HEK293 (cell line): Measurements from ENCODE around the gene CATSPERD.

Experiments used
- ATF2 ChIP-seq: fragments of 450-650 bp; formaldehyde crosslinking; IDR thresholded peaks from 2 replicates; pipeline ENCODE4 v1.5.1; 2016; ENCODE audit warnings: missing biosample characterization, missing genetic modification characterization, low read depth
- BCL11A ChIP-seq: fragments of 450-650 bp; formaldehyde crosslinking; IDR thresholded peaks from 2 replicates; pipeline ENCODE4 v1.5.1; 2016; ENCODE audit warnings: low read depth, missing biosample characterization, missing genetic modification characterization
- MZF1 ChIP-seq: fragments of 450-650 bp; formaldehyde crosslinking; IDR thresholded peaks from 2 replicates; pipeline ENCODE4 v1.5.1; 2017; ENCODE audit warnings: missing biosample characterization, missing genetic modification characterization, borderline replicate concordance
- ZBTB17 ChIP-seq: fragments of 450-650 bp; formaldehyde crosslinking; IDR thresholded peaks from 2 replicates; pipeline ENCODE4 v1.5.1; 2016; ENCODE audit warnings: missing biosample characterization, missing genetic modification characterization
- ZBTB7A ChIP-seq: fragments of 450-650 bp; formaldehyde crosslinking; IDR thresholded peaks from 2 replicates; pipeline ENCODE4 v1.5.1; 2016; ENCODE audit warnings: low read depth, missing biosample characterization, missing genetic modification characterization
- ZNF2 ChIP-seq: fragments of 450-650 bp; formaldehyde crosslinking; IDR thresholded peaks from 2 replicates; pipeline ENCODE4 v1.5.1; 2016; ENCODE audit warnings: missing biosample characterization, missing genetic modification characterization
- ZNF24 ChIP-seq: fragments of 450-650 bp; formaldehyde crosslinking; IDR thresholded peaks from 2 replicates; pipeline ENCODE4 v1.5.1; 2016; ENCODE audit warnings: missing biosample characterization, missing genetic modification characterization
- ZNF280C ChIP-seq: fragments of 450-650 bp; formaldehyde crosslinking; IDR thresholded peaks from 2 replicates; pipeline ENCODE4 v1.5.1; 2016; ENCODE audit warnings: missing biosample characterization, missing genetic modification characterization
- ZNF341 ChIP-seq: fragments of 450-650 bp; formaldehyde crosslinking; IDR thresholded peaks from 2 replicates; pipeline ENCODE4; 2016; ENCODE audit warnings: low read depth, missing biosample characterization, missing genetic modification characterization
- ZNF433 ChIP-seq: fragments of 450-650 bp; formaldehyde crosslinking; IDR thresholded peaks from 2 replicates; pipeline ENCODE4 v1.5.1; 2016; ENCODE audit warnings: missing biosample characterization, missing genetic modification characterization, low read depth
- ZNF488 ChIP-seq: fragments of 450-650 bp; formaldehyde crosslinking; IDR thresholded peaks from 2 replicates; pipeline ENCODE4 v1.5.1; 2016; ENCODE audit warnings: missing biosample characterization, missing genetic modification characterization
- ZNF521 ChIP-seq: fragments of 450-650 bp; formaldehyde crosslinking; IDR thresholded peaks from 2 replicates; pipeline ENCODE4 v1.5.1; 2017; ENCODE audit warnings: missing biosample characterization, mild to moderate bottlenecking, missing genetic modification characterization
- ZNF530 ChIP-seq: fragments of 450-650 bp; formaldehyde crosslinking; IDR thresholded peaks from 2 replicates; pipeline ENCODE4 v1.5.1; 2016; ENCODE audit warnings: low read depth, missing biosample characterization, missing genetic modification characterization
- ZNF777 ChIP-seq: fragments of 450-650 bp; formaldehyde crosslinking; IDR thresholded peaks from 2 replicates; pipeline ENCODE4 v1.5.1; 2017; ENCODE audit warnings: missing biosample characterization, missing genetic modification characterization, borderline replicate concordance
- ZNF843 ChIP-seq: fragments of 450-650 bp; formaldehyde crosslinking; IDR thresholded peaks from 2 replicates; pipeline ENCODE4 v1.5.1; 2016; ENCODE audit warnings: missing biosample characterization, missing genetic modification characterization
- TF ChIP-seq, protein P1 (sequence below): fragments of 450-650 bp; formaldehyde crosslinking; IDR thresholded peaks from 2 replicates; pipeline ENCODE4 v1.5.1; 2016; ENCODE audit warnings: missing biosample characterization, missing genetic modification characterization
- TF ChIP-seq, protein P2 (sequence below): fragments of 450-650 bp; formaldehyde crosslinking; IDR thresholded peaks from 2 replicates; pipeline ENCODE4 v1.5.1; 2016; ENCODE audit warnings: missing biosample characterization, missing genetic modification characterization
- TF ChIP-seq, protein P3 (sequence below): fragments of 450-650 bp; formaldehyde crosslinking; IDR thresholded peaks from 2 replicates; pipeline ENCODE4 v1.5.1; 2016; ENCODE audit warnings: missing biosample characterization, missing genetic modification characterization
- TF ChIP-seq, protein P4 (sequence below): fragments of 450-650 bp; formaldehyde crosslinking; IDR thresholded peaks from 2 replicates; pipeline ENCODE4 v1.5.1; 2017; ENCODE audit warnings: missing biosample characterization, missing genetic modification characterization

Gene CATSPERD

DNA sequence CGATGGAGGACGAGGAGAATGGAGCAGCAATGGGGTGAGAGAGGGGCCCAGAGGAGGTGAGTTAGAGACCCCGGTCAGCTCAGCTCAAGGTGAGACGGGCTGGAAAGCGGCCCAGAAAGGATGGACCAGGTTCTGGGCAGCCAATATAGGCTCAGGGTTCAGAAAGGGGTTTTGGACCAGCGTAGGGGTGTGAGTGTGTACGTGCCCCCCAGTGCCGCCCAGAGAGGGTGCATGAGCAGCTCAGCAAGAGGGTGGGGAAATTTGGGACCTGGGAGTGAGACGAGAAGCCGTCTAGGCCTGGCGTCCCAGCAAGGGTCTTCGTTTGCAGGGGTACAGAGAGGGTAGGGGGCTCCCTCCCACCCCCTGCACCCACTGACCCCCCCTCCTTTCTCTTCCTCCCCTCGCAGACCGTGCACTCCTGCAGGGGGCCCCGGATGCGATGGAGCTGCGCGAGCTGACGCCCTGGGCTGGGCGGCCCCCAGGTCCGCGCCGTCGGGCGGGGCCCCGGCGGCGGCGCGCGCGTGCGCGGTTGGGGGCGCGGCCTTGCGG, 107.0 kb downstream of the CATSPERD start (continued):
- TF ChIP-seq ZNF530: no peak
- TF ChIP-seq ZNF843 (tag by site-specific recombination): no peak
- TF ChIP-seq, protein P1, sequence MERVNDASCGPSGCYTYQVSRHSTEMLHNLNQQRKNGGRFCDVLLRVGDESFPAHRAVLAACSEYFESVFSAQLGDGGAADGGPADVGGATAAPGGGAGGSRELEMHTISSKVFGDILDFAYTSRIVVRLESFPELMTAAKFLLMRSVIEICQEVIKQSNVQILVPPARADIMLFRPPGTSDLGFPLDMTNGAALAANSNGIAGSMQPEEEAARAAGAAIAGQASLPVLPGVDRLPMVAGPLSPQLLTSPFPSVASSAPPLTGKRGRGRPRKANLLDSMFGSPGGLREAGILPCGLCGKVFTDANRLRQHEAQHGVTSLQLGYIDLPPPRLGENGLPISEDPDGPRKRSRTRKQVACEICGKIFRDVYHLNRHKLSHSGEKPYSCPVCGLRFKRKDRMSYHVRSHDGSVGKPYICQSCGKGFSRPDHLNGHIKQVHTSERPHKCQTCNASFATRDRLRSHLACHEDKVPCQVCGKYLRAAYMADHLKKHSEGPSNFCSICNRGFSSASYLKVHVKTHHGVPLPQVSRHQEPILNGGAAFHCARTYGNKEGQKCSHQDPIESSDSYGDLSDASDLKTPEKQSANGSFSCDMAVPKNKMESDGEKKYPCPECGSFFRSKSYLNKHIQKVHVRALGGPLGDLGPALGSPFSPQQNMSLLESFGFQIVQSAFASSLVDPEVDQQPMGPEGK (tag by site-specific recombination): peak; percentile 23; the same call in 1 of the 2 replicates
- no peak for TF ChIP-seq ZBTB17 (tag by site-specific recombination)
- TF ChIP-seq, protein P2, sequence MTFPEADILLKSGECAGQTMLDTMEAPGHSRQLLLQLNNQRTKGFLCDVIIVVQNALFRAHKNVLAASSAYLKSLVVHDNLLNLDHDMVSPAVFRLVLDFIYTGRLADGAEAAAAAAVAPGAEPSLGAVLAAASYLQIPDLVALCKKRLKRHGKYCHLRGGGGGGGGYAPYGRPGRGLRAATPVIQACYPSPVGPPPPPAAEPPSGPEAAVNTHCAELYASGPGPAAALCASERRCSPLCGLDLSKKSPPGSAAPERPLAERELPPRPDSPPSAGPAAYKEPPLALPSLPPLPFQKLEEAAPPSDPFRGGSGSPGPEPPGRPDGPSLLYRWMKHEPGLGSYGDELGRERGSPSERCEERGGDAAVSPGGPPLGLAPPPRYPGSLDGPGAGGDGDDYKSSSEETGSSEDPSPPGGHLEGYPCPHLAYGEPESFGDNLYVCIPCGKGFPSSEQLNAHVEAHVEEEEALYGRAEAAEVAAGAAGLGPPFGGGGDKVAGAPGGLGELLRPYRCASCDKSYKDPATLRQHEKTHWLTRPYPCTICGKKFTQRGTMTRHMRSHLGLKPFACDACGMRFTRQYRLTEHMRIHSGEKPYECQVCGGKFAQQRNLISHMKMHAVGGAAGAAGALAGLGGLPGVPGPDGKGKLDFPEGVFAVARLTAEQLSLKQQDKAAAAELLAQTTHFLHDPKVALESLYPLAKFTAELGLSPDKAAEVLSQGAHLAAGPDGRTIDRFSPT (tag by site-specific recombination): peak; percentile 17; the same call in 1 of the 2 replicates
- 0 out of 2 replicates have a peak, but pooled peaks have one; percentile 32 for TF ChIP-seq ZBTB7A (tag by site-specific recombination)
- TF ChIP-seq ZNF488 (tag by site-specific recombination): no peak
- no peak for TF ChIP-seq ZNF2
- 0 out of 2 replicates have a peak, but pooled peaks have one; percentile 16 for TF ChIP-seq ZNF777 (tag by site-specific recombination)
- TF ChIP-seq BCL11A (tag by site-specific recombination): no peak
- TF ChIP-seq, protein P3, sequence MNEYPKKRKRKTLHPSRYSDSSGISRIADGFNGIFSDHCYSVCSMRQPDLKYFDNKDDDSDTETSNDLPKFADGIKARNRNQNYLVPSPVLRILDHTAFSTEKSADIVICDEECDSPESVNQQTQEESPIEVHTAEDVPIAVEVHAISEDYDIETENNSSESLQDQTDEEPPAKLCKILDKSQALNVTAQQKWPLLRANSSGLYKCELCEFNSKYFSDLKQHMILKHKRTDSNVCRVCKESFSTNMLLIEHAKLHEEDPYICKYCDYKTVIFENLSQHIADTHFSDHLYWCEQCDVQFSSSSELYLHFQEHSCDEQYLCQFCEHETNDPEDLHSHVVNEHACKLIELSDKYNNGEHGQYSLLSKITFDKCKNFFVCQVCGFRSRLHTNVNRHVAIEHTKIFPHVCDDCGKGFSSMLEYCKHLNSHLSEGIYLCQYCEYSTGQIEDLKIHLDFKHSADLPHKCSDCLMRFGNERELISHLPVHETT (tag by site-specific recombination): no peak
- TF ChIP-seq ZNF280C: no peak
- no peak for TF ChIP-seq ZNF433 (tag by site-specific recombination)
- no peak for TF ChIP-seq ZNF521
- no peak for TF ChIP-seq ZNF24 (tag by site-specific recombination)
- TF ChIP-seq ATF2 (tag by site-specific recombination): no peak
- no peak for TF ChIP-seq ZNF341 (tag by site-specific recombination)
- TF ChIP-seq, protein P4, sequence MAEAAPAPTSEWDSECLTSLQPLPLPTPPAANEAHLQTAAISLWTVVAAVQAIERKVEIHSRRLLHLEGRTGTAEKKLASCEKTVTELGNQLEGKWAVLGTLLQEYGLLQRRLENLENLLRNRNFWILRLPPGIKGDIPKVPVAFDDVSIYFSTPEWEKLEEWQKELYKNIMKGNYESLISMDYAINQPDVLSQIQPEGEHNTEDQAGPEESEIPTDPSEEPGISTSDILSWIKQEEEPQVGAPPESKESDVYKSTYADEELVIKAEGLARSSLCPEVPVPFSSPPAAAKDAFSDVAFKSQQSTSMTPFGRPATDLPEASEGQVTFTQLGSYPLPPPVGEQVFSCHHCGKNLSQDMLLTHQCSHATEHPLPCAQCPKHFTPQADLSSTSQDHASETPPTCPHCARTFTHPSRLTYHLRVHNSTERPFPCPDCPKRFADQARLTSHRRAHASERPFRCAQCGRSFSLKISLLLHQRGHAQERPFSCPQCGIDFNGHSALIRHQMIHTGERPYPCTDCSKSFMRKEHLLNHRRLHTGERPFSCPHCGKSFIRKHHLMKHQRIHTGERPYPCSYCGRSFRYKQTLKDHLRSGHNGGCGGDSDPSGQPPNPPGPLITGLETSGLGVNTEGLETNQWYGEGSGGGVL (tag by site-specific recombination): no peak
- TF ChIP-seq MZF1 (tag by site-specific recombination): no peak
